Epithelial cell of alveolus of lung (primary cell): ENCODE measurements around the gene POLE4. TPM values are rescaled to one million over a fixed set of nuclear protein-coding genes. Genes with fewer than 3 reads are reported as not detected.

Experiments
- total RNA-seq: library from RNA; depleted of rRNA; stranded (reverse); fragments of >200 nt; gene quantifications from 2 replicates; pipeline ENCODE4 v1.2.1, GENCODE V29; 2015

The POLE4 gene
- 10.9 and 21.1 TPM in 2 replicates for total RNA-seq

GRCh38 chr2:74958274-74959105, at the start of gene POLE4:
TSS of gene POLE4 (plus strand) at chr2:74958643. CDS start at chr2:74958680, 37 bp downstream.

Other genes starting within 250 kb of the POLE4 start
- 14.1 and 24.6 TPM in 2 replicates for gene HK2, start 124.5 kb upstream of the POLE4 start, total RNA-seq
- gene TACR1, start 240.9 kb downstream of the POLE4 start, total RNA-seq = not detected in 2 replicates